ENCODE results near the gene RBM17. TPM values are rescaled to one million over a fixed set of nuclear protein-coding genes. Genes with fewer than 3 reads are reported as not detected.

RBM17 gene
- total RNA-seq, 1 donor = 80.0 TPM

- Histone ChIP-seq H3K9me3 (ENCODE audit: low read depth, low read length) (no peaks in the 10 kb centered on the region), H3K27me3 (ENCODE audit: insufficient read depth, low read length) (no peaks in the 10 kb centered on the region), H3K4me1 (ENCODE audit: insufficient read depth, low read length) (peaks cover 79% of the 10 kb centered on the region), H3K4me3 (ENCODE audit: low read length) (no peak overlapping the region)
Observed at GRCh38 chr10:6065835-6066234, 23.0 kb upstream of the RBM17 start.

GRCh38 chr10:6067457-6067856 lies 21.4 kb upstream of the RBM17 start:
- H3K4me1 ChIP-seq (ENCODE audit: insufficient read depth, low read length) = peaks cover 80% of the 10 kb centered on the region
- H3K4me3 ChIP-seq (ENCODE audit: low read length) = no peak overlapping the region
- no peaks in the 10 kb centered on the region for H3K27me3 ChIP-seq (ENCODE audit: insufficient read depth, low read length)
- H3K9me3 ChIP-seq (ENCODE audit: low read depth, low read length) = no peaks in the 10 kb centered on the region

- H3K4me3 ChIP-seq (ENCODE audit: low read length) = no peak overlapping the region
- H3K9me3 ChIP-seq (ENCODE audit: low read depth, low read length) = no peaks in the 10 kb centered on the region
Observed at GRCh38 chr10:6068006-6068405, 20.8 kb upstream of the RBM17 start.

GRCh38 chr10:6068422-6068821 lies 20.4 kb upstream of the RBM17 start:
- H3K4me1 ChIP-seq (ENCODE audit: insufficient read depth, low read length) = peaks cover 85% of the 10 kb centered on the region
- no peaks in the 10 kb centered on the region for H3K27me3 ChIP-seq (ENCODE audit: insufficient read depth, low read length)

More at GRCh38 chr10:6068006-6068405, 20.8 kb upstream of the RBM17 start:
- peaks cover 82% of the 10 kb centered on the region for H3K4me1 ChIP-seq (ENCODE audit: insufficient read depth, low read length)
- no peaks in the 10 kb centered on the region for H3K27me3 ChIP-seq (ENCODE audit: insufficient read depth, low read length)

GRCh38 chr10:6069081-6069931 lies 19.5 kb upstream of the RBM17 start:
- Histone ChIP-seq H3K4me1 (ENCODE audit: insufficient read depth, low read length) (peaks cover 85% of the 10 kb centered on the region), H3K27me3 (ENCODE audit: insufficient read depth, low read length) (no peaks in the 10 kb centered on the region), H3K9me3 (ENCODE audit: low read depth, low read length) (no peaks in the 10 kb centered on the region), H3K4me3 (ENCODE audit: low read length) (no peak overlapping the region)

More at GRCh38 chr10:6068422-6068821, 20.4 kb upstream of the RBM17 start:
- no peaks in the 10 kb centered on the region for H3K9me3 ChIP-seq (ENCODE audit: low read depth, low read length)
- no peak overlapping the region for H3K4me3 ChIP-seq (ENCODE audit: low read length)

GRCh38 chr10:6070660-6071059 lies 18.2 kb upstream of the RBM17 start:
- H3K27me3 ChIP-seq (ENCODE audit: insufficient read depth, low read length) = no peaks in the 10 kb centered on the region
- no peaks in the 10 kb centered on the region for H3K9me3 ChIP-seq (ENCODE audit: low read depth, low read length)
- peaks cover 77% of the 10 kb centered on the region for H3K4me1 ChIP-seq (ENCODE audit: insufficient read depth, low read length)
- H3K4me3 ChIP-seq (ENCODE audit: low read length) = no peak overlapping the region

GRCh38 chr10:6071181-6072175 lies 17.4 kb upstream of the RBM17 start:
- no peak overlapping the region for H3K4me3 ChIP-seq (ENCODE audit: low read length)
- H3K27me3 ChIP-seq (ENCODE audit: insufficient read depth, low read length) = no peaks in the 10 kb centered on the region
- no peaks in the 10 kb centered on the region for H3K9me3 ChIP-seq (ENCODE audit: low read depth, low read length)
- H3K4me1 ChIP-seq (ENCODE audit: insufficient read depth, low read length) = peaks cover 69% of the 10 kb centered on the region

- Histone ChIP-seq H3K9me3 (ENCODE audit: low read depth, low read length) (no peaks in the 10 kb centered on the region), H3K27me3 (ENCODE audit: insufficient read depth, low read length) (no peaks in the 10 kb centered on the region), H3K4me3 (ENCODE audit: low read length) (no peak overlapping the region), H3K4me1 (ENCODE audit: insufficient read depth, low read length) (peaks cover 60% of the 10 kb centered on the region)
Observed at GRCh38 chr10:6072215-6072934, 16.5 kb upstream of the RBM17 start.

GRCh38 chr10:6074489-6075301 lies 14.1 kb upstream of the RBM17 start:
- H3K4me1 ChIP-seq (ENCODE audit: insufficient read depth, low read length) = peaks cover 36% of the 10 kb centered on the region
- no peak overlapping the region for H3K4me3 ChIP-seq (ENCODE audit: low read length)
- H3K9me3 ChIP-seq (ENCODE audit: low read depth, low read length) = no peaks in the 10 kb centered on the region
- H3K27me3 ChIP-seq (ENCODE audit: insufficient read depth, low read length) = no peaks in the 10 kb centered on the region

GRCh38 chr10:6077071-6077675 lies 11.7 kb upstream of the RBM17 start:
- Histone ChIP-seq H3K27me3 (ENCODE audit: insufficient read depth, low read length) (no peaks in the 10 kb centered on the region), H3K4me3 (ENCODE audit: low read length) (no peak overlapping the region), H3K9me3 (ENCODE audit: low read depth, low read length) (no peaks in the 10 kb centered on the region), H3K4me1 (ENCODE audit: insufficient read depth, low read length) (peaks cover 12% of the 10 kb centered on the region)

- peaks cover 11% of the 10 kb centered on the region for H3K4me1 ChIP-seq (ENCODE audit: insufficient read depth, low read length)
- H3K4me3 ChIP-seq (ENCODE audit: low read length) = no peak overlapping the region
- no peaks in the 10 kb centered on the region for H3K9me3 ChIP-seq (ENCODE audit: low read depth, low read length)
- H3K27me3 ChIP-seq (ENCODE audit: insufficient read depth, low read length) = no peaks in the 10 kb centered on the region
Observed at GRCh38 chr10:6079044-6079443, 9.8 kb upstream of the RBM17 start.

GRCh38 chr10:6080417-6080973 lies 8.3 kb upstream of the RBM17 start:
- no peaks in the 10 kb centered on the region for H3K27me3 ChIP-seq (ENCODE audit: insufficient read depth, low read length)
- no peaks in the 10 kb centered on the region for H3K9me3 ChIP-seq (ENCODE audit: low read depth, low read length)
- H3K4me3 ChIP-seq (ENCODE audit: low read length) = no peak overlapping the region
- peaks cover 14% of the 10 kb centered on the region for H3K4me1 ChIP-seq (ENCODE audit: insufficient read depth, low read length)

GRCh38 chr10:6082496-6083395 lies 6.1 kb upstream of the RBM17 start:
- no peaks in the 10 kb centered on the region for H3K27me3 ChIP-seq (ENCODE audit: insufficient read depth, low read length)
- H3K9me3 ChIP-seq (ENCODE audit: low read depth, low read length) = no peaks in the 10 kb centered on the region
- no peak overlapping the region for H3K4me3 ChIP-seq (ENCODE audit: low read length)
- H3K4me1 ChIP-seq (ENCODE audit: insufficient read depth, low read length) = peaks cover 25% of the 10 kb centered on the region
